DMS114 treated with DMSO at 0.1 percent for 48 hours (cell line): ENCODE results near the gene CACNA2D4.

ENCODE experiments used
- DNase-seq: peaks from one replicate; lab custom pipeline; 2025; ENCODE audit not compliant: unreplicated experiment; lab: John Stamatoyannopoulos, UW

The CACNA2D4 gene

GRCh38 chr12:1917172-1918070 lies 1.0 kb downstream of the CACNA2D4 start:
- DNase-seq, result no peak

- DNase-seq, result no peak
Observed at GRCh38 chr12:1916371-1917171, 1.9 kb downstream of the CACNA2D4 start.

- no peak for DNase-seq
Observed at GRCh38 chr12:1915082-1915968, 3.1 kb downstream of the CACNA2D4 start.

GRCh38 chr12:1914114-1914911 lies 4.1 kb downstream of the CACNA2D4 start:
- no peak for DNase-seq

GRCh38 chr12:1913377-1914113 lies 4.9 kb downstream of the CACNA2D4 start:
- no peak for DNase-seq

- DNase-seq, result no peak
Observed at GRCh38 chr12:1912580-1913376, 5.7 kb downstream of the CACNA2D4 start.

- DNase-seq, result no peak
Observed at GRCh38 chr12:1911598-1912575, 6.6 kb downstream of the CACNA2D4 start.

- DNase-seq, result no peak
Observed at GRCh38 chr12:1910468-1910867, 8.0 kb downstream of the CACNA2D4 start.

GRCh38 chr12:1908758-1909157 lies 9.7 kb downstream of the CACNA2D4 start:
- no peak for DNase-seq

GRCh38 chr12:1907652-1908611 lies 10.5 kb downstream of the CACNA2D4 start:
- DNase-seq, result peak; percentile 44

- no peak for DNase-seq
Observed at GRCh38 chr12:1906579-1906978, 11.9 kb downstream of the CACNA2D4 start.

- DNase-seq, result no peak
Observed at GRCh38 chr12:1904875-1905274, 13.6 kb downstream of the CACNA2D4 start.

- no peak for DNase-seq
Observed at GRCh38 chr12:1896964-1897363, 21.5 kb downstream of the CACNA2D4 start.

GRCh38 chr12:1890810-1891209 lies 27.6 kb downstream of the CACNA2D4 start:
- no peak for DNase-seq

GRCh38 chr12:1890119-1890703 lies 28.2 kb downstream of the CACNA2D4 start:
- no peak for DNase-seq

GRCh38 chr12:1888923-1889322 lies 29.5 kb downstream of the CACNA2D4 start:
- no peak for DNase-seq
